GM21423 (cell line): ENCODE measurements around the gene IFNGR2.
"Not testable (repeated sequence)": the region's sequence is repeated elsewhere in the genome, so short reads cannot be mapped to it uniquely, and the experiment has no call there.

Experiments used
- ATAC-seq: cut with Tn5 transposase; IDR thresholded peaks from one replicate; pipeline ENCODE4 v1.9.1; 2021; ENCODE audit warnings: mild to moderate bottlenecking, moderate library complexity; ENCODE audit not compliant: unreplicated experiment

Gene IFNGR2

GRCh38 chr21:33402001-33402979 is 923 bp upstream of the IFNGR2 start:
- ATAC-seq, result no peak

GRCh38 chr21:33403786-33404585 is 773 bp downstream of the IFNGR2 start:
- peak; percentile 38 for ATAC-seq

- ATAC-seq, result no peak
Observed at GRCh38 chr21:33406493-33406892, 3.3 kb downstream of the IFNGR2 start.

GRCh38 chr21:33411949-33412430 is 8.8 kb downstream of the IFNGR2 start:
- ATAC-seq, result no peak

GRCh38 chr21:33412439-33412831 is 9.2 kb downstream of the IFNGR2 start:
- ATAC-seq, result not testable (repeated sequence)

- peak; percentile 74 for ATAC-seq
Observed at GRCh38 chr21:33412832-33413519, 9.8 kb downstream of the IFNGR2 start.

- ATAC-seq, result no peak
Observed at GRCh38 chr21:33414068-33414467, 10.9 kb downstream of the IFNGR2 start.

- ATAC-seq, result no peak
Observed at GRCh38 chr21:33414926-33415325, 11.7 kb downstream of the IFNGR2 start.

- ATAC-seq, result no peak
Observed at GRCh38 chr21:33418691-33419090, 15.5 kb downstream of the IFNGR2 start.

GRCh38 chr21:33419538-33420123 is 16.4 kb downstream of the IFNGR2 start:
- ATAC-seq, result no peak

GRCh38 chr21:33421713-33422393 is 18.6 kb downstream of the IFNGR2 start:
- ATAC-seq, result no peak

GRCh38 chr21:33424214-33424613 is 21.0 kb downstream of the IFNGR2 start:
- no peak for ATAC-seq

- no peak for ATAC-seq
Observed at GRCh38 chr21:33425825-33426224, 22.6 kb downstream of the IFNGR2 start.

GRCh38 chr21:33427051-33427450 is 23.8 kb downstream of the IFNGR2 start:
- no peak for ATAC-seq

GRCh38 chr21:33428669-33429068 is 25.5 kb downstream of the IFNGR2 start:
- ATAC-seq, result no peak

GRCh38 chr21:33430858-33431257 is 27.6 kb downstream of the IFNGR2 start:
- no peak for ATAC-seq

GRCh38 chr21:33432496-33432895 is 29.3 kb downstream of the IFNGR2 start:
- ATAC-seq, result no peak

GRCh38 chr21:33433001-33433400 is 29.8 kb downstream of the IFNGR2 start:
- ATAC-seq, result no peak

GRCh38 chr21:33433425-33434114 is 30.4 kb downstream of the IFNGR2 start:
- ATAC-seq, result no peak
